HCT116 (cell line): ENCODE measurements around the gene TP63.

Experiments used
- EGR1 ChIP-seq: IDR thresholded peaks from 2 replicates; pipeline ENCODE4 v1.6.1; 2012; ENCODE audit warnings: low read depth
- EZH2phosphoT487 ChIP-seq: fragments of 200-600 bp; IDR thresholded peaks from 2 replicates; pipeline ENCODE4 v1.6.1; 2018; ENCODE audit warnings: antibody characterized with exemption, borderline replicate concordance
- MAX ChIP-seq: IDR thresholded peaks from 2 replicates; pipeline ENCODE4 v1.6.1; 2012
- POLR2A ChIP-seq: IDR thresholded peaks from 2 replicates; pipeline ENCODE4 v1.7.0; 2011; ENCODE audit warnings: borderline replicate concordance; ENCODE audit not compliant: insufficient read depth, insufficient read length; ENCODE audit errors: extremely low read depth
- RAD21 ChIP-seq: IDR thresholded peaks from 2 replicates; pipeline ENCODE4 v1.6.1; 2012; ENCODE audit warnings: low read depth, mild to moderate bottlenecking
- TCF7L2 ChIP-seq: IDR thresholded peaks from 2 replicates; pipeline ENCODE4 v1.7.0; 2011; ENCODE audit warnings: borderline replicate concordance, inconsistent platforms; ENCODE audit not compliant: insufficient read depth, insufficient read length; ENCODE audit errors: extremely low read depth
- ZNF274 ChIP-seq: fragments of 200-500 bp; sonication (Bioruptor generic); IDR thresholded peaks from 2 replicates; pipeline ENCODE4 v1.6.1; 2014; ENCODE audit warnings: mild to moderate bottlenecking, low read depth, low read length, inconsistent platforms

- TF ChIP-seq ZNF274 (no peak), MAX (no peak), POLR2A (no peak), TCF7L2 (no peak), EZH2phosphoT487 (no peak), RAD21 (no peak), EGR1 (no peak)
Observed at GRCh38 chr3:189727158-189727557, 96.0 kb downstream of the TP63 start.
